ENCODE data around the gene ADD1.
"Not testable (repeated sequence)": the region's sequence is repeated elsewhere in the genome, so short reads cannot be mapped to it uniquely, and the experiment has no call there.

Gene ADD1

GRCh38 chr4:2946812-2947600 is 103.4 kb downstream of the ADD1 start:
- FAIRE-seq (no peak), DNase-seq (ENCODE audit: insufficient read length, low spot score) (no peak)
- no peak for TF ChIP-seq POLR2A (IDR thresholded peaks at IDR 0.05; ENCODE audit: low read depth, low read length)

GRCh38 chr4:2947926-2948325 is 104.3 kb downstream of the ADD1 start:
- TF ChIP-seq POLR2A (IDR thresholded peaks at IDR 0.05; ENCODE audit: low read depth, low read length), result no peak
- DNase-seq (ENCODE audit: insufficient read length, low spot score) (no peak), FAIRE-seq (no peak)

GRCh38 chr4:2948895-2949781 is 105.5 kb downstream of the ADD1 start:
- no peak for FAIRE-seq
- no peak for TF ChIP-seq POLR2A (IDR thresholded peaks at IDR 0.05; ENCODE audit: low read depth, low read length)
- DNase-seq (ENCODE audit: insufficient read length, low spot score), result no peak

GRCh38 chr4:2949782-2950125 is 106.1 kb downstream of the ADD1 start:
- no peak for DNase-seq (ENCODE audit: insufficient read length, low spot score)
- no peak for FAIRE-seq
- TF ChIP-seq POLR2A (IDR thresholded peaks at IDR 0.05; ENCODE audit: low read depth, low read length), result no peak

- FAIRE-seq (no peak), DNase-seq (ENCODE audit: insufficient read length, low spot score) (no peak)
- no peak for TF ChIP-seq POLR2A (IDR thresholded peaks at IDR 0.05; ENCODE audit: low read depth, low read length)
Measured at GRCh38 chr4:2950221-2950989, 106.8 kb downstream of the ADD1 start.

- DNase-seq (ENCODE audit: insufficient read length, low spot score) (no peak), FAIRE-seq (no peak)
- no peak for TF ChIP-seq POLR2A (IDR thresholded peaks at IDR 0.05; ENCODE audit: low read depth, low read length)
Measured at GRCh38 chr4:2953496-2953895, 109.9 kb downstream of the ADD1 start.

- FAIRE-seq (no peak), DNase-seq (ENCODE audit: insufficient read length, low spot score) (no peak)
- no peak for TF ChIP-seq POLR2A (IDR thresholded peaks at IDR 0.05; ENCODE audit: low read depth, low read length)
Measured at GRCh38 chr4:2954358-2955185, 110.9 kb downstream of the ADD1 start.

- FAIRE-seq; DNase-seq (ENCODE audit: insufficient read length, low spot score): not testable (repeated sequence)
Measured at GRCh38 chr4:2955186-2956044, 111.8 kb downstream of the ADD1 start.

GRCh38 chr4:2958446-2958845 is 114.8 kb downstream of the ADD1 start:
- no peak for FAIRE-seq
- TF ChIP-seq POLR2A (IDR thresholded peaks at IDR 0.05; ENCODE audit: low read depth, low read length), result no peak
- no peak for DNase-seq (ENCODE audit: insufficient read length, low spot score)

GRCh38 chr4:2960450-2960849 is 116.8 kb downstream of the ADD1 start:
- not testable (repeated sequence) for DNase-seq (ENCODE audit: insufficient read length, low spot score); FAIRE-seq

- no peak for TF ChIP-seq POLR2A (IDR thresholded peaks at IDR 0.05; ENCODE audit: low read depth, low read length)
- no peak for FAIRE-seq
- DNase-seq (ENCODE audit: insufficient read length, low spot score), result no peak
Measured at GRCh38 chr4:2961421-2961810, 117.8 kb downstream of the ADD1 start.

- FAIRE-seq (no peak), DNase-seq (ENCODE audit: insufficient read length, low spot score) (no peak)
- no peak for TF ChIP-seq POLR2A (IDR thresholded peaks at IDR 0.05; ENCODE audit: low read depth, low read length)
Measured at GRCh38 chr4:2961811-2962441, 118.3 kb downstream of the ADD1 start.

All from H54 (cell line).